ENCODE measurements around the gene PRELID2. TPM values are rescaled to one million over a fixed set of nuclear protein-coding genes. Genes with fewer than 3 reads are reported as not detected.

The PRELID2 gene
- total RNA-seq, 1 experiment from 2014 or later = 26.0 TPM

- Mint-ChIP-seq H3K4me3 (ENCODE audit: unreplicated experiment) (no peak overlapping the region), H3K4me1 (ENCODE audit: low read depth, unreplicated experiment) (no peaks in the 10 kb centered on the region), H3K9me3 (ENCODE audit: unreplicated experiment) (no peaks in the 10 kb centered on the region), H3K27ac (ENCODE audit: unreplicated experiment) (no peak overlapping the region), H3K27me3 (ENCODE audit: insufficient read depth, unreplicated experiment) (no peaks in the 10 kb centered on the region), H3K36me3 (ENCODE audit: insufficient read depth, unreplicated experiment) (no peaks in the 10 kb centered on the region)
- no peaks in the 10 kb centered on the region for H3K9me3 ChIP-seq
- H3K4me3 ChIP-seq (ENCODE audit: low read depth, low read length) = no peak overlapping the region
- no peak for TF ChIP-seq CTCF (IDR thresholded peaks at IDR 0.05; ENCODE audit: insufficient read depth in 1 of 2, low read depth in 1 of 2, low read length in 1 of 2, severe bottlenecking in 1 of 2, unreplicated experiment in 1 of 2)
- intact Hi-C loops (cut with micrococcal nuclease; ENCODE audit: unreplicated experiment) = no loop called here
- DNase-seq = no peak
- no peaks in the 10 kb centered on the region for H3K27me3 ChIP-seq (replicated peaks; ENCODE audit: control insufficient read depth, insufficient read depth, low read length)
- POLR2A ChIA-PET = no interaction called here
- H3K36me3 ChIP-seq (ENCODE audit: control insufficient read depth, insufficient read depth, low read length) = no peaks in the 10 kb centered on the region
- no TSS peak for BruUV-seq (replicated peaks)
- no peaks in the 10 kb centered on the region for H3K4me1 ChIP-seq
- CTCF ChIA-PET = interaction anchor here (1.1 kb wide), 1 partner anchor 14 kb away, joined by 3 read pairs; no protein-coding TSS in a partner anchor
Measured at GRCh38 chr5:145711417-145711816, 123.7 kb downstream of the PRELID2 start.

Other genes starting within 250 kb of the PRELID2 start
- gene GRXCR2, start 37.7 kb upstream of the PRELID2 start, total RNA-seq (2022) = 0.16 TPM in 1 of 2 replicates, not detected in the other
- 49.4 and 55.0 TPM in 2 replicates for gene SH3RF2, start 101.2 kb upstream of the PRELID2 start, total RNA-seq (2022)

Measured in Caco-2 (cell line).